ENCODE measurements around the gene PKNOX2. TPM values are rescaled to one million over a fixed set of nuclear protein-coding genes. Genes with fewer than 3 reads are reported as not detected.

The PKNOX2 gene
- polyA plus RNA-seq, 2 of the 4 experiments (the other 2 are of a cell fraction): not detected

GRCh38 chr11:125470355-125470754 is 305.8 kb downstream of the PKNOX2 start:
- ChIA-PET POLR2A (no interaction called here), CTCF (no interaction called here)
- no peak for TF ChIP-seq ZFP36 (IDR thresholded peaks at IDR 0.05; ENCODE audit: borderline replicate concordance, partially characterized antibody)
- TF ChIP-seq CEBPB (IDR thresholded peaks at IDR 0.05): no peak
- no peak for TF ChIP-seq CHD4 (IDR thresholded peaks at IDR 0.05; ENCODE audit: borderline replicate concordance)
- no peak for TF ChIP-seq MYC (IDR thresholded peaks at IDR 0.05; ENCODE audit: borderline replicate concordance, low read length)
- TF ChIP-seq HDAC2 (IDR thresholded peaks at IDR 0.05): no peak
- TF ChIP-seq REST (IDR thresholded peaks at IDR 0.05): no peak
- no peak for TF ChIP-seq ATOH8 (CRISPR knock-in tag; IDR thresholded peaks at IDR 0.05; ENCODE audit: low read depth)
- no peak overlapping the region for H3K4me2 ChIP-seq
- H3K9me3 ChIP-seq: no peaks in the 10 kb centered on the region
- no peak overlapping the region for H3K4me3 ChIP-seq
- H3K27ac ChIP-seq: no peak overlapping the region
- DNase-seq (ENCODE audit: low read depth in 1 of 2, low spot score in 1 of 2) (no peak), FAIRE-seq (no peak), ATAC-seq (no peak)
- WGBS (ENCODE audit: missing lambda C conversion rate): 4% methylated on average over 2 of the region's 2 CpGs
- no peaks in the 10 kb centered on the region for H3K4me1 ChIP-seq

DNA sequence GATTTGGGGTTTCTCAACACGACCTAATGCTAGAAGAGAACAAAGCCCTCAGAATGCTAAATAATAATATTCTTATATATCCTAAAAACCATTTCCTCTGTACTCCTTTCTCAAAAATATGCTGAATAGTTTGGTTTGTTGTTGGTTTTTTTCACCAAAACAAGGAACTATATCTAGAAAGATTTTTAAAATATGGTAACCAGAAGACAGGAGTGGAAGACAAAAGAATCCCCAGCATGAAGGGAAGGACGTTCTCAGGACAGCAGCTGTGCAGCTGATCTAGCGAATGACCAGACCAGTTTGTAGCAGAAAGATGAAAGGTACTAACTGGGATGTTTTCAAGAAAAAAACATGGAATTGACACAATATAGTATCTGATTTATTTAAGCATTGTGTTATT is 312.2 kb downstream of the PKNOX2 start:
- DNase-seq (ENCODE audit: low read depth in 1 of 2, low spot score in 1 of 2) (no peak), FAIRE-seq (no peak), ATAC-seq (no peak)
- TF ChIP-seq HES2 (IDR thresholded peaks at IDR 0.05): no peak
- TF ChIP-seq, protein P1, sequence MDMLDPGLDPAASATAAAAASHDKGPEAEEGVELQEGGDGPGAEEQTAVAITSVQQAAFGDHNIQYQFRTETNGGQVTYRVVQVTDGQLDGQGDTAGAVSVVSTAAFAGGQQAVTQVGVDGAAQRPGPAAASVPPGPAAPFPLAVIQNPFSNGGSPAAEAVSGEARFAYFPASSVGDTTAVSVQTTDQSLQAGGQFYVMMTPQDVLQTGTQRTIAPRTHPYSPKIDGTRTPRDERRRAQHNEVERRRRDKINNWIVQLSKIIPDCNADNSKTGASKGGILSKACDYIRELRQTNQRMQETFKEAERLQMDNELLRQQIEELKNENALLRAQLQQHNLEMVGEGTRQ (IDR thresholded peaks at IDR 0.05): no peak
- TF ChIP-seq EHMT2 (IDR thresholded peaks at IDR 0.05; ENCODE audit: low read depth): no peak
- TF ChIP-seq NFE2L2 (conservative IDR thresholded peaks at IDR 0.05; ENCODE audit: low read length): no peak
- H3K9me3 ChIP-seq: no peaks in the 10 kb centered on the region
- H3K4me2 ChIP-seq: no peak overlapping the region
- H3K4me1 ChIP-seq: no peaks in the 10 kb centered on the region
- POLR2A ChIA-PET: interaction anchor here (0.6 kb wide), 1 partner anchor 27 kb away, joined by 4 read pairs; no protein-coding TSS in a partner anchor
- H3K4me3 ChIP-seq: no peak overlapping the region
- CTCF ChIA-PET: no interaction called here
- no peak overlapping the region for H3K27ac ChIP-seq
- WGBS (ENCODE audit: missing lambda C conversion rate): 15% methylated on average over 3 of the region's 3 CpGs

DNA sequence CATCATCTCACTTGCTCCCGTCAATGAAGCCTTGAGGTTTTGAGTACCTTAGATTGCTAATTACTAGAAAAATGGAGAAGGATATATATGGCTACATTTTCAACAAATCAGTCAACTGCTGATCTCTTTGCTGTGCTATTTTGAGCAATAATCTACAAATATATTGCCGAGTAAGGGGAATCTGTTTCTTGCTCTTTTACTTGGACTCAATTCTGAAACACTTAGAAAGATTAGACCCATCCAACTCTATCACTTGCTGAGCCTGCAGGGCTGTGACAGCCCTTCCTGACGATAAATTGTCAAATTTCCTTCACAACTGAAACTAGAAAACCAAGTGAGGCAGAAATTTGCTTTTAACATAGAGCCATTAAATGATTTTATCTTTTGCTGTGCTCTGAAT is 314.6 kb downstream of the PKNOX2 start:
- Histone ChIP-seq H3K9me3 (no peaks in the 10 kb centered on the region), H3K4me1 (no peaks in the 10 kb centered on the region), H3K4me3 (no peak overlapping the region), H3K4me2 (no peak overlapping the region), H3K27ac (no peak overlapping the region)
- TF ChIP-seq ZSCAN20 (CRISPR knock-in tag; IDR thresholded peaks at IDR 0.05) (no peak), MAFK (IDR thresholded peaks at IDR 0.05; ENCODE audit: partially characterized antibody) (peak; percentile 30)
- ChIA-PET POLR2A (no interaction called here), CTCF (no interaction called here)
- WGBS (ENCODE audit: missing lambda C conversion rate): 42% methylated on average over 3 of the region's 3 CpGs
- DNase-seq (ENCODE audit: low read depth in 1 of 2, low spot score in 1 of 2): no peak
- ATAC-seq: no peak
- no peak for FAIRE-seq

GRCh38 chr11:125481531-125481930 is 317.0 kb downstream of the PKNOX2 start:
- FAIRE-seq (no peak), ATAC-seq (no peak), DNase-seq (ENCODE audit: low read depth in 1 of 2, low spot score in 1 of 2) (no peak)
- H3K27ac ChIP-seq: no peak overlapping the region
- ChIA-PET CTCF (interaction anchor here (1.0 to 1.2 kb wide), 2 partner anchors 8 to 52 kb away, joined by 3 read pairs; no protein-coding TSS in a partner anchor), POLR2A (interaction anchor here (0.7 kb wide), 1 partner anchor 1371 kb away, joined by 3 read pairs; no protein-coding TSS in a partner anchor)
- WGBS (ENCODE audit: missing lambda C conversion rate): 80% methylated on average over 2 of the region's 3 CpGs
- H3K4me3 ChIP-seq: no peak overlapping the region
- no peaks in the 10 kb centered on the region for H3K9me3 ChIP-seq
- H3K4me2 ChIP-seq: no peak overlapping the region
- H3K4me1 ChIP-seq: no peaks in the 10 kb centered on the region
- TF ChIP-seq CBX8 (IDR thresholded peaks at IDR 0.05): no peak
- TF ChIP-seq ZNF302 (CRISPR knock-in tag; IDR thresholded peaks at IDR 0.05): no peak
- no peak for TF ChIP-seq MAZ (IDR thresholded peaks at IDR 0.05; ENCODE audit: borderline replicate concordance, low read depth, low read length)
- TF ChIP-seq HOXB13 (CRISPR knock-in tag; IDR thresholded peaks at IDR 0.05; ENCODE audit: low read depth): no peak
- no peak for TF ChIP-seq BCL3 (IDR thresholded peaks at IDR 0.05)
- TF ChIP-seq, protein P2, sequence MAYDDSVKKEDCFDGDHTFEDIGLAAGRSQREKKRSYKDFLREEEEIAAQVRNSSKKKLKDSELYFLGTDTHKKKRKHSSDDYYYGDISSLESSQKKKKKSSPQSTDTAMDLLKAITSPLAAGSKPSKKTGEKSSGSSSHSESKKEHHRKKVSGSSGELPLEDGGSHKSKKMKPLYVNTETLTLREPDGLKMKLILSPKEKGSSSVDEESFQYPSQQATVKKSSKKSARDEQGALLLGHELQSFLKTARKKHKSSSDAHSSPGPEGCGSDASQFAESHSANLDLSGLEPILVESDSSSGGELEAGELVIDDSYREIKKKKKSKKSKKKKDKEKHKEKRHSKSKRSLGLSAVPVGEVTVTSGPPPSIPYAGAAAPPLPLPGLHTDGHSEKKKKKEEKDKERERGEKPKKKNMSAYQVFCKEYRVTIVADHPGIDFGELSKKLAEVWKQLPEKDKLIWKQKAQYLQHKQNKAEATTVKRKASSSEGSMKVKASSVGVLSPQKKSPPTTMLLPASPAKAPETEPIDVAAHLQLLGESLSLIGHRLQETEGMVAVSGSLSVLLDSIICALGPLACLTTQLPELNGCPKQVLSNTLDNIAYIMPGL (CRISPR knock-in tag; IDR thresholded peaks at IDR 0.05; ENCODE audit: borderline replicate concordance): no peak
- no peak for TF ChIP-seq ZSCAN20 (CRISPR knock-in tag; IDR thresholded peaks at IDR 0.05)
- TF ChIP-seq EHMT2 (IDR thresholded peaks at IDR 0.05; ENCODE audit: low read depth): no peak
- TF ChIP-seq RARB (CRISPR knock-in tag; IDR thresholded peaks at IDR 0.05): no peak
- TF ChIP-seq CBX2 (IDR thresholded peaks at IDR 0.05; ENCODE audit: borderline replicate concordance, low read depth): no peak
- TF ChIP-seq BHLHE40 (IDR thresholded peaks at IDR 0.05; ENCODE audit: low read depth, low read length): no peak
- TF ChIP-seq ZFP36 (IDR thresholded peaks at IDR 0.05; ENCODE audit: borderline replicate concordance, partially characterized antibody): no peak
- TF ChIP-seq POLR2A (IDR thresholded peaks at IDR 0.05; ENCODE audit: low read length): no peak

Measured in A549 (cell line).